Muscle of arm (tissue), 12 donors: ENCODE data around the gene SH3PXD2B. TPM values are rescaled to one million over a fixed set of nuclear protein-coding genes. Genes with fewer than 3 reads are reported as not detected.

ENCODE experiments used
- polyA plus RNA-seq, 12 donors: library from polyadenylated mRNA; unstranded; fragments of 120-200 nt; gene quantifications; one replicate each; pipeline ENCODE4 v1.2.1, GENCODE V29; 2013; ENCODE audit not compliant: insufficient read length in 12 of 12

SH3PXD2B gene
- polyA plus RNA-seq, 12 donors: 26.1 to 51.5 (median 36.0) TPM; not detected in 1

Other genes with a start within 250 kb of the SH3PXD2B start
- 10 to 100 TPM in 11 of 12 donors, not detected in 1; 54.8 to 82.7 (median 63.3) TPM for gene UBTD2, start 170.8 kb downstream of the SH3PXD2B start, polyA plus RNA-seq
- 10 to 100 TPM in 11 of 12 donors, not detected in 1; 24.0 to 43.7 (median 35.4) TPM for gene NEURL1B, start 186.7 kb upstream of the SH3PXD2B start, polyA plus RNA-seq